BLaER1 (cell line): ENCODE results near the gene GTF3C5.
"Not testable (repeated sequence)": the region's sequence is repeated elsewhere in the genome, so short reads cannot be mapped to it uniquely, and the experiment has no call there.

ENCODE experiments used
- H3K27ac ChIP-seq: shearing (Covaris generic); formaldehyde crosslinking; 2 replicates; pipeline ENCODE4 v1.8.1; 2022
- H3K27me3 ChIP-seq: shearing (Covaris generic); formaldehyde crosslinking; 2 replicates; pipeline ENCODE4 v1.8.1; 2022
- H3K36me3 ChIP-seq: shearing (Covaris generic); formaldehyde crosslinking; 2 replicates; pipeline ENCODE4 v1.8.1; 2022
- H3K4me1 ChIP-seq: shearing (Covaris generic); formaldehyde crosslinking; 2 replicates; pipeline ENCODE4 v1.8.1; 2022
- H3K4me2 ChIP-seq: shearing (Covaris generic); formaldehyde crosslinking; 2 replicates; pipeline ENCODE4 v1.8.1; 2022
- H3K4me3 ChIP-seq: shearing (Covaris generic); formaldehyde crosslinking; 2 replicates; pipeline ENCODE4 v1.8.1; 2022
- H3K9ac ChIP-seq: shearing (Covaris generic); formaldehyde crosslinking; 2 replicates; pipeline ENCODE4 v1.8.1; 2022
- H3K9me3 ChIP-seq: shearing (Covaris generic); formaldehyde crosslinking; 2 replicates; pipeline ENCODE4 v1.8.1; 2022
- H4K20me1 ChIP-seq: shearing (Covaris generic); formaldehyde crosslinking; 2 replicates; pipeline ENCODE4 v1.8.1; 2022
- Cebpa-rat ChIP-seq: shearing (Covaris generic); IDR thresholded peaks from 2 replicates; pipeline ENCODE4 v1.8.1; 2022

GTF3C5 gene

DNA sequence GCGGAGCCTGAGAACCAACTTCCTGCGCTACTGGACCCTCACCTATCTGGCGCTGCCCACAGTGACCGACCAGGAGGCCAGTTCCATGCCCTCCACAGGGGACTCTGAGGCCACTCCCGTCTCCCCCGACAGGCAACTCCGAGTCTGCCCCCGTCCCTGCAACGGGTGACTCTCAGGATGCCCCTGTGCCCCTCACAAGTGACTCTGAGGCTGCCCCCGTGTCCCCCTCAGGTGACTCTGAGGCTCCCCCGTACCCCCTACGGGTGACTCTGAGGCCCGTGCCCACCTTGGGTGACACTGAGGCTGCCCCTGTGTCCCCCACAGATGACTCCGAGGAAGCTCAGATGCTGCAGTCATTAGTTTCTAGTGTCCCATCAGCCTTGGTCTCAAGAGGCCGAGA lies 56.1 kb downstream of the GTF3C5 start:
- TF ChIP-seq Cebpa-rat = no peak
- Histone ChIP-seq H3K4me1 (peaks cover 25% of the 10 kb centered on the region), H3K27me3 (no peaks in the 10 kb centered on the region), H4K20me1 (no peaks in the 10 kb centered on the region), H3K36me3 (peaks cover 6% of the 10 kb centered on the region; the same call in 1 of the 2 replicates), H3K4me3 (no peak overlapping the region), H3K9me3 (no peaks in the 10 kb centered on the region), H3K9ac (no peak overlapping the region), H3K27ac (no peak overlapping the region), H3K4me2 (peak overlapping the region; percentile 37)

DNA sequence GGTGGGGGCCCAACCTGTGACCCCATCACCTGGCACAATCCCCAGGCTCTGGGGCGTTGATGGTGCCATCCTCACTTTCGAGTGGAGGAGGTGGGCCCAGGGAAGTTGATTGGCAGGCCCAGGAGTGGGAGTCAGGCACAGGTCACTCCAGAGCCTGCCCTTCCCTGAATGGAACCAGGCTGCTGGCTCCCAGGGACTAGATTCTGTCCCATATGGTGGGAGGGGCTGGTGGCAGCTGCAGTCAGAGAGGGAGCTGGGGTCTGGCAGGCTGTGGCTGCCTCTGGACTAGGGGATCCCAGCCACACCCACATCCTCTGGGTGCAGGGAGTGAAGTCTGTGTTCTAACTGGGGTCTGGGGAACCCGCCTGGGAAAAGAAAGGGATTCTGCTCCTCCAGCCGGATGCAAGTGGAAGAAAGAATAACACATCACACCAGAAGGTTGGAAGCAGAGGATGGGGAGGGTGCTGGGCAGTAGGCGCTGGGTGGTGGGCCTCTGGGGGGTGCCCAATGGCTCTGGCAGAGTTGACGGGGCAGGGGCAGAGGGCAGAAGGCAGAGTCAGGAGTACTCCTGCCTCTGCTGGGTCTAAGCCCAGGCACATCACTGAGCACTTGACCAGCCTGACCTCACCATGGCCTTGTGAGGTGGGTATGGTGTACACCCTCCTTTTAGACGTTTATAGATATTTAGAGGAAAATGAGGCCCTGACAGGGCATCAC lies 56.8 kb downstream of the GTF3C5 start:
- TF ChIP-seq Cebpa-rat = no peak
- Histone ChIP-seq H3K4me1 (peaks cover 18% of the 10 kb centered on the region), H4K20me1 (no peaks in the 10 kb centered on the region), H3K4me2 (peak overlapping the region; percentile 37), H3K27ac (no peak overlapping the region), H3K9me3 (no peaks in the 10 kb centered on the region), H3K36me3 (peaks cover 6% of the 10 kb centered on the region; the same call in 1 of the 2 replicates), H3K27me3 (no peaks in the 10 kb centered on the region), H3K9ac (no peak overlapping the region), H3K4me3 (no peak overlapping the region)

DNA sequence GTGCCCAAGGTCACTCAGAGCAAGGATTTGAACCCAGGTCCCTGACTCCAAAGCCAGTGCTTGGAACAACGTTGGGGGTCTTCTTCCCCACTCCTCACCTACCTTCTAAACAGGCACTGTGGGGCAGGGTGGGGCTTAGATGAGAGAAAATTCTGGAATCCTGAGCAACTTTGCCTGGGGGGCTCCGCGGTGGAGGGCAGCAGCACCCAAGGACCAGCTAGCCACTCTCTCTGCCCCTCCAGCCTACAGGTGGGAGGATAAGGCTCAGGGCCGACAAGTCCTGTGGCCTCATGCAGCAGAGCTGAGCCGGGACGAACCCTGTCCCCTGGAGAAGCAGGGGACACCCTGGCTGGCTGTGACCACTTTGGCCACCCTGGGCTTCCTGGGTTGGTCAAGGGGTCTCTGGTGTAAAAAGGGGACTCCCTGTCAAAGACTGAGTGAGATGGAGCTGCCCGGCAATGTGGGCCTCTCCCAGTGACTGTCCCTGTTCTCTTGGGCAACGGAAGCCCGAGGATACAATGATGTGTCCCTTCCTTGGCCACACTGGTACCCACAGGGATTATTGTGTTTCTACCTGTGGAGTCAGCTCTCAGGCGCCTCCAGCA lies 57.5 kb downstream of the GTF3C5 start:
- Histone ChIP-seq H3K27me3 (no peaks in the 10 kb centered on the region), H3K9ac (no peak overlapping the region), H3K27ac (no peak overlapping the region), H3K9me3 (no peaks in the 10 kb centered on the region), H3K4me3 (no peak overlapping the region), H3K4me2 (no peak overlapping the region), H3K4me1 (peaks cover 18% of the 10 kb centered on the region), H4K20me1 (no peaks in the 10 kb centered on the region), H3K36me3 (peaks cover 6% of the 10 kb centered on the region; the same call in 1 of the 2 replicates)
- TF ChIP-seq Cebpa-rat = no peak

DNA sequence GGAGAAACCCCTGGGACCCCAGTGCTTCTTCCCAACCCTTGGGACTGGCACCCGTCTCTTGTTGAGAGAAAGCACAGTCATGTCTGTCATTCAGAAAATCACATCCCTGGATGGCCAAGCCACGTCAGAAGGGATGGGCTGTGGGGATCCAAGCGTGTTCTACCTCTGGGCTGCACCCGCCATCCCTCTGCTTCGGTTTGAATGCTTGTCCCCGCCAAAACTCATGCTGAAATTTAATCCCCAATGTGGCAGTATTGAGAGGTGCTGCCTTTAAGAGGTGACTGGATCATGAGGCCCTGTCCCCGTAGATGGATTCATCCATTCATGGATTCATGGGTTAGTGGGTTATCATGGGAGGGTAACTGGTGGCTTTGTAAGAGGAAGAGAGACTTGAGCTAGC lies 58.0 kb downstream of the GTF3C5 start:
- Histone ChIP-seq H3K4me1 (peaks cover 15% of the 10 kb centered on the region), H3K27me3 (no peaks in the 10 kb centered on the region), H3K9me3 (no peaks in the 10 kb centered on the region), H3K36me3 (peaks cover 6% of the 10 kb centered on the region; the same call in 1 of the 2 replicates), H3K4me3 (no peak overlapping the region), H3K27ac (no peak overlapping the region), H3K9ac (no peak overlapping the region), H4K20me1 (no peaks in the 10 kb centered on the region), H3K4me2 (no peak overlapping the region)
- TF ChIP-seq Cebpa-rat = no peak

DNA sequence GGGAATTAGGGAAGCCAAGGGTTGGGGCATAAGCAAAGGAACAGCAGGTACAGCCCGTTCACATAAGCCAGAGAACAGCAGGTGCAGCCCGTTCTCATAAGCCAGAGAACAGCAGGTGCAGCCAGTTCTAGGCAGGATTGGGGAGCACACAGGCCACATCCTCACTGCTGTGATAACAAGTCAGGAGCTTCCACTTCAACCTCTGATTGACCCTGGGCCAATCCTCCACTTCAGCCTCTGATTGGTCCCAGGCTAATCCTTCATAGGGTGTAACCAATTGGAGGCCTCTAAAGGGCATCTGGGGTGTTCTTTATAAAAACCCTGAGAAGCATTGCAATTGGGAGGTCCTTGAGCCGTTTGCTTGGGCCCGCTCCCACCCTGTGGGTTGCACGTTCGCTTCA lies 58.5 kb downstream of the GTF3C5 start:
- H3K27me3 ChIP-seq = no peaks in the 10 kb centered on the region
- no peaks in the 10 kb centered on the region for H4K20me1 ChIP-seq
- H3K4me3 ChIP-seq = no peak overlapping the region
- TF ChIP-seq Cebpa-rat = no peak
- H3K27ac ChIP-seq = no peak overlapping the region
- H3K4me1 ChIP-seq = peaks cover 13% of the 10 kb centered on the region
- H3K9me3 ChIP-seq = no peaks in the 10 kb centered on the region
- no peak overlapping the region for H3K9ac ChIP-seq
- no peak overlapping the region for H3K4me2 ChIP-seq
- H3K36me3 ChIP-seq = peaks cover 11% of the 10 kb centered on the region; the same call in 1 of the 2 replicates

DNA sequence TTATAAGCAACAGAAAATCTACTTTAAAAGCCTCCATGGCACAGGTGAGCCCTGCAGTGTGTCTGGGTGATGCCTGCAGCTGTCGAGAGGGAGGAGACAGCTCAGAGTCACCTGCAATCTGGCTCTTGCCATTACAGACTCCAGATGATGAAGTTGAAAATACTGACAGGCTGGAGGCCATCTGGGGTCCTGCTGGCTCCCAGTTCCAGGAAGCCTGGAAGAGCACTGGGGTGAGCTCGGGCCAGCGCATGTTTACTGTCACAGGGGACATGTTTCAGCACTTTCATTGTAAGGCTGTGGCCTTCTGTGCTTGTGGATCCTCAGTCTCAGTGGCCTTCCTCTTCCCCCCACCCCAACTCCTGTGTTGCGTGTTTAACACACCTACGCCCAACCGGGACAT lies 59.4 kb downstream of the GTF3C5 start:
- TF ChIP-seq Cebpa-rat = no peak
- Histone ChIP-seq H3K9me3 (no peaks in the 10 kb centered on the region), H4K20me1 (no peaks in the 10 kb centered on the region), H3K9ac (no peak overlapping the region), H3K4me2 (no peak overlapping the region), H3K36me3 (peaks cover 15% of the 10 kb centered on the region), H3K4me1 (peaks cover 13% of the 10 kb centered on the region), H3K27me3 (no peaks in the 10 kb centered on the region), H3K27ac (no peak overlapping the region), H3K4me3 (no peak overlapping the region)

DNA sequence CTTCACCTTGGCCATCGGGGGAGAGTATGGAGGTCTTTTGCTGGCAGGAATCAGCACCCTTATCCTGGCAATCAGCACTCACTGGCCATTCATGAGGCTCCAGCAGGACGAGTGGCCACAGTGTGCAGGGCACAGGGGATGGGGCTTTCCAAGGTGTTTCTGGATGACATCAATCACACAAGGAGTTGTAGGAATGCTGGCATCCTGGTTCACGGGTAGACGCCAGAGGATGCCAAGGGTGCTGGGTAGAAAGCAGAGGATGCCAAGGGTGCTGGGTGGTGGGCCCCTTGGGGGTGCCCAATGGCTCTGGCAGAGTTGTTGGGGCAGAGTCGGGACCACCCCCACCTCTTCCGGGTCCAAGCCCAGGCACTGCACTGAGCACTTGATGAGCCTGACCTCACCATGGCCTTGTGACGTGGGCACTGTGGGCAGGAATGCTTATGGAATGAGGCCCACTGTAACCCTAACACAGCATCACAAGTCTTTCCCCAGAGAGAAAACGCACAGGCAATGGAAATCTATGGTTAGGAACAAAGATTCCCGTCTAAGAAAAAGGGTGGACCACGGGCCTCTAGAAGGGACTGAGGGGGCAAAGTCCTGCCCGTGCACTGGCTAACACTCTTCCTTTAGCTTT lies 60.1 kb downstream of the GTF3C5 start:
- no peak for TF ChIP-seq Cebpa-rat
- H3K9ac ChIP-seq = no peak overlapping the region
- peaks cover 13% of the 10 kb centered on the region for H3K4me1 ChIP-seq
- no peak overlapping the region for H3K27ac ChIP-seq
- H3K27me3 ChIP-seq = no peaks in the 10 kb centered on the region
- no peak overlapping the region for H3K4me3 ChIP-seq
- H3K9me3 ChIP-seq = peaks cover 7% of the 10 kb centered on the region
- H4K20me1 ChIP-seq = no peaks in the 10 kb centered on the region
- H3K36me3 ChIP-seq = peaks cover 22% of the 10 kb centered on the region
- H3K4me2 ChIP-seq = no peak overlapping the region

DNA sequence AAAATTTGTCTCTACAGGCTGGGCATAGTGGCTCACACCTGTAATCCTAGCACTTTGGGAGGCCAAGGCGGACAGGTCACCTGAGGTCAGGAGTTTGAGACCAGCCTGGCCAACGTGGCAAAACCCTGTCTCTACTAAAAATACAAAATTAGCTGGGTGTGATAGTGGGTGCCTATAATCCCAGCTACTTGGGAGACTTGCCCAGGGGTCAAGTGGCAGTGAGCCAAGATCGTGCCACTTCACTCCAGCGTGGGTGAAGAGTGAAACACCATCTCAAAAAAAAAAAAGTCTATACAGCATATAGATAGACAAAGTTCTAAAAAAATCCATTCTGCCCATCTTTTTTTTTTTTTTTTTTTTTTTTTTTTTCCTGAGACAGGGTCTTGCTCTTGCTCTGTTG lies 63.6 kb downstream of the GTF3C5 start:
- not testable (repeated sequence) for H3K4me1 ChIP-seq, H3K9ac ChIP-seq, H3K4me3 ChIP-seq, H3K27ac ChIP-seq, H3K4me2 ChIP-seq, H3K27me3 ChIP-seq, H4K20me1 ChIP-seq
- peaks cover 56% of the 10 kb centered on the region for H3K36me3 ChIP-seq
- H3K9me3 ChIP-seq = peaks cover 41% of the 10 kb centered on the region

DNA sequence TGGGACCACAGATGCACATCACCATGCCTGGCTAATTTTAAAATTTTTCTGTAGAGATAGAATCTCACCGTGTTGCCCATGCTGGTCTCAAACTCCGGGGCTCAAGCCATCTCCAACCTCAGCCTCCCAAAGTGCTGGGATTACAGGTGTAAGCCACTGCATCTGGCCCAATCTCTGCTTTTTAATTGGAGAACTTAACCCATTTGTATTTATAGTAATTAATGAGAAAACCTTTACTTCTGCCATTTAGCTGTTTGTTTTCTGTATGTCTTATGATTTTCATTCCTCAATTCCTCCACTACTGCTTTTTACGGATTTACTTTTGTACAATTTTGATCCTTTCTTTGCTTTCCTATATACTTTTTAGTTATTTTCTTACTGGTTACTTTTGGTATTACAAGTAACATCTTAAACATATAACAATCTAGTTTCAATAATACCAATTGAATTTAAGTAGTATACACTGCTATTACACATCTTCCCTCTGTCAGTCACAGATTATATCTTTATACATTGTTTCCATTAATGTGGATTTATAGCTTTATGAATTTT lies 64.1 kb downstream of the GTF3C5 start:
- Histone ChIP-seq H3K9me3 (peaks cover 41% of the 10 kb centered on the region), H3K27me3 (no peaks in the 10 kb centered on the region), H3K27ac (no peak overlapping the region), H4K20me1 (peaks cover 2% of the 10 kb centered on the region; the same call in 1 of the 2 replicates), H3K36me3 (peaks cover 62% of the 10 kb centered on the region), H3K4me1 (no peaks in the 10 kb centered on the region), H3K4me2 (no peak overlapping the region), H3K9ac (no peak overlapping the region), H3K4me3 (no peak overlapping the region)
- TF ChIP-seq Cebpa-rat = no peak

DNA sequence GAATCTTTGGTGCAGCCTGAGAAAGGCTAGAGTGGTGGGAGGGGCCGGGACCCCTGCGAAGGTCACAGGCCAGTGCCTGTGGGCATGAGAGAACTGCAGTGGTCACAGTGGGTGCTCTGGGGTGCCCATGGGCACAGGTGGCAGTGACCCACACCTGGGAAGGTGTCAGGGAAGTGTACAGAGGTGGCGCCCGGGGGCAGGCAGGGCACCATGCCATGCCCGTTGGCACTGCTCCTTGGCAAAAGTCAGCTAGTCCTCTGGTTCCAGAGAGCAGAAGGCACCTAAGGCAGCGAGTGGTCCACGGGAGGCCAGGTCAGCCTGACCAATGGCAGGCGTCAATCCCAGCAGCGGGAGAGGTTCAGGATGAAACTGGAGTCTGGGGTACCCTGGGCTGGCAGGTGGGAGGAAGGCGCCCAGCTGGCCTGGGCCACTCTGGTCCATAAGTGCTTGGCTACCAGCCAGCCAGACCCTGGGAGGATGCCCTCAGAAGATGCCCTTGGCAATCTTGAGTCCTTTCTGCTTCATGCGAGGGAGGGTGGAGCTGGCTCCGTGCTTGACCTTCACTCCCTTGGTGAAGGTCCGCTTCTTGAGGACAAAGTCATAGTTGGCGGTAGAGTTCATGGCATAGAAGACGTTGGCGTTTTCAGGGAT lies 67.4 kb downstream of the GTF3C5 start:
- no peak overlapping the region for H3K27ac ChIP-seq
- H3K4me2 ChIP-seq = no peak overlapping the region
- peaks cover 25% of the 10 kb centered on the region for H4K20me1 ChIP-seq
- no peak overlapping the region for H3K4me3 ChIP-seq
- peaks cover 89% of the 10 kb centered on the region for H3K36me3 ChIP-seq
- no peak for TF ChIP-seq Cebpa-rat
- H3K27me3 ChIP-seq = no peaks in the 10 kb centered on the region
- no peaks in the 10 kb centered on the region for H3K4me1 ChIP-seq
- peaks cover 41% of the 10 kb centered on the region for H3K9me3 ChIP-seq
- H3K9ac ChIP-seq = no peak overlapping the region
